ENCODE results near the gene C10orf90.

DNA sequence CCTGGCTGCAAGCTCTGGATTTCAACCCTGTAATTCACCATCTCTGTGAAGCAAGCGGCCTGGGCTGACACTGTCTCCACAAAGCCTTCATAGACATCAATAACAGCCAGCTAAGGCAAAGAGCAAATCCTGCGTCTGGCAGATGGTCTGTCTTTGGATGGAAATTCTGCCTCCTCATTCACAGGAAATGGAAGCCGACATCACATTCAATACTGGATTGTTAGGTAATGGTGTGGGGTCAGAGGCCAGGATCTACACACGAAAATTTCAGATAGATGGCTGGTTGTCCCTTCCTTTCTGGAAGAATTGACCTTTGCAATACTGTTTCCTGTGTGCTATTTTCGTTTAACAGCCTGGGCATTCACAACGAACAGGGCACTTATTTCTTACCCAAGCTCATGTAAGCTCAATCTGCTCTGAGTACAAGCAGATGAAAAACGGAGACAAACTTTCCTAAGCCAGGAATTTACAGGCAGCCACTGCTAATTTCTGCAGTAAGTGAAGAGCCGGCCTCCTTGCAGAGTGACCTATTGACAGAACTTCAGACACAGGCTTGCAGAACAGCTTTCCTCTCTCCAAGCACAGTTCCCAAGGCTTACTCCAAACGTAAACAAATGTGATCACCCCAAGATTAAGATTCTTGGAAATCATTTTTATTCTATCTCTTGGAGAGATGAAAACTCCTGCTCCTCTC lies 279.2 kb downstream of the C10orf90 start:
- TF ChIP-seq, protein P1, sequence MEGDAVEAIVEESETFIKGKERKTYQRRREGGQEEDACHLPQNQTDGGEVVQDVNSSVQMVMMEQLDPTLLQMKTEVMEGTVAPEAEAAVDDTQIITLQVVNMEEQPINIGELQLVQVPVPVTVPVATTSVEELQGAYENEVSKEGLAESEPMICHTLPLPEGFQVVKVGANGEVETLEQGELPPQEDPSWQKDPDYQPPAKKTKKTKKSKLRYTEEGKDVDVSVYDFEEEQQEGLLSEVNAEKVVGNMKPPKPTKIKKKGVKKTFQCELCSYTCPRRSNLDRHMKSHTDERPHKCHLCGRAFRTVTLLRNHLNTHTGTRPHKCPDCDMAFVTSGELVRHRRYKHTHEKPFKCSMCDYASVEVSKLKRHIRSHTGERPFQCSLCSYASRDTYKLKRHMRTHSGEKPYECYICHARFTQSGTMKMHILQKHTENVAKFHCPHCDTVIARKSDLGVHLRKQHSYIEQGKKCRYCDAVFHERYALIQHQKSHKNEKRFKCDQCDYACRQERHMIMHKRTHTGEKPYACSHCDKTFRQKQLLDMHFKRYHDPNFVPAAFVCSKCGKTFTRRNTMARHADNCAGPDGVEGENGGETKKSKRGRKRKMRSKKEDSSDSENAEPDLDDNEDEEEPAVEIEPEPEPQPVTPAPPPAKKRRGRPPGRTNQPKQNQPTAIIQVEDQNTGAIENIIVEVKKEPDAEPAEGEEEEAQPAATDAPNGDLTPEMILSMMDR (IDR thresholded peaks at IDR 0.05), result no peak
- TF ChIP-seq POLR2A (IDR thresholded peaks at IDR 0.05), result no peak

Measured in testis (tissue), 2 donors.